Activated CD4-positive, alpha-beta T cell treated with anti-CD3 and anti-CD28 coated beads for 24 hours (primary cell): ENCODE results near the gene PPIL6.

Source experiments
- DNase-seq, 2 donors: peaks; one replicate each; pipeline ENCODE4 v3.0.0-alpha.2; 2020; ENCODE audit warnings: low read depth in 2 of 2

The PPIL6 gene

DNA sequence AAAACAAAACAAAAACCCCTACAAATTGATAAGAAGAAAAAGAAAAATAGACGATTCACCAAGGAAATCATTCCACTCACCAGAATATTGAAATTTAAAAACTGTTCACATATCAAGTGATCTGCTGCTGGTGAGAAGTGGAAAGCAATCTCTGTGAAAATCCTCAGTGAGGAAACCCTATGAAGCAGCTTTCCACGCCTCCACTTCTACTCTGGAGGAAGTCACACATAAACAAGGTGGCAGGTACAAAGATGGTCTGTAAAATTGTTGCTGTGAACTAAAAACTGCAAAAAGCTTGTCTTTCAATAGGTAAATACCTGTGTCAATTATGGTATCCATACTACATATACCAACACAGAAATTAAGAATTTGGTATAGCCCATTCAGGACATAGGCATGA lies 76.7 kb downstream of the PPIL6 start:
- DNase-seq, result no peak

DNA sequence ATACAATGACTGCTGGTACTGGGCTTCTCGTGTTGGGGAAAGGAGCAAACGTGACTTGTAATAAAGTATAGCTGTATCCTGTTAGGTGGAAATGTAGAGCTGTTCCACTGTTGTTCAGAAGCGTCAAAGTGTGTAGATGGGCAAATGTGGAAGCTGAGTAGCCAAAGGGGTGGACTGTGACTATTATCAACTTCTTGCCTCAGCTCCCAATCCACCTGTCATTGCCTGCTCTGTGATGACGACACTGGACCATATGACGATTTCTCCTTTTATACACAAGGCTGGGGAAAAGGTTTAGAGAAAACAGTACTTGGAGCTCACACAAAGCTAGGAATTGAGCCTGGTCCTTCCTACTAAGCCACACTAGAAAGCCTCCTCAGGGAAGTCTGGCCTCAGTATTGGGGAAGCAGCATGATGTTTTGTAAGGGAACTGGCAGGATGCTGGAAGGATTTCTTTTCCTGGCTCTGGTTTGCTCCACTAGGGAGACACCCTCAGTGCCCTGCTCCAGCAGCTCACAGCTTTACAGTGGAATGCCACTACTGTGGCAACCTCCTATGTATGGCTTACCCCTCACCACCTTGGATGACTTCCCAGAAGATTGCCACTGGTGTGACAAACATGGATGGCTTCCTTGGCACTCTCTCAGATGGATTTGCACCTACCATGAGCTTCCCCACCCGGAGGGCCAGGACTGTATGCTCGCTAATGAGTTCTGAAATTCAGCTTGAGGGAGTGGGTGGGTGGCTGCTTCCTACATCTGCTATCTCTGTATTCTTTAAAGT lies 78.1 kb downstream of the PPIL6 start:
- DNase-seq, result no peak

DNA sequence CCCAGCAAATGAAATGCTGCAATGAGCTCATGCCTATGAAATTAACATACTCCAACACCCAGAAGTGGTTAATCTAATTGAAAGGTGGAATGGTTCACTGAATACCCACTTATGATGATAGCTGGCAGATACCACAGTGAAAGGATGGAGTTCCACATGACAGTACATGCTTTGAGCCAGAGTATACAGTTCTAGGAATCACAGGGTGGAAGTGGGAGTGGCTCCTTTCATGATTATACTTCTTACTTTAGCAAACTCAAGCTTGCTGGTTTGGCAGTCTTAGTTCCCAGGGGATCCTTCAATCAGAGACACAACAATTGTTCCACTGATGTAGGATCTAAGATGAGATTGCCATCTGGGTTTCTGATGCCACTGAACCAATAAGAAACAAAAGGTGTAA lies 79.6 kb downstream of the PPIL6 start:
- no peak for DNase-seq

DNA sequence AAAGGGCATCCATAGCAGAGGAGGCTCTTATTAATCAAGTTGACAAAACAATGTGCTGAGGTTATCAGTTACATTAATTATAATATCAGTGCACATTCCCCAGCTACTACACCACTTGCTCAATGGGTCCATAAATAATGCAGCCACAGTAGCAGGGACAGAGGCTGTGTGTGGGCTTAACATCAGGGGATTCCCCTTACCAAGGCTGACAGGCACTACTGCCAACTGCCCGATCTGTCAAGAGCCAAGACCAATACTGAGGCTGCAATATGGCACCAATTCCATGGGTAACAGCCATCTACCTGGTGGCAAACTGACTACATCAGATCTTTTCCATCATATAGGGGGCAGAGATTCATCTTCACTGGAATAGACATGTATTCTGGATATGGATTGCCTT lies 80.1 kb downstream of the PPIL6 start:
- DNase-seq, result no peak

DNA sequence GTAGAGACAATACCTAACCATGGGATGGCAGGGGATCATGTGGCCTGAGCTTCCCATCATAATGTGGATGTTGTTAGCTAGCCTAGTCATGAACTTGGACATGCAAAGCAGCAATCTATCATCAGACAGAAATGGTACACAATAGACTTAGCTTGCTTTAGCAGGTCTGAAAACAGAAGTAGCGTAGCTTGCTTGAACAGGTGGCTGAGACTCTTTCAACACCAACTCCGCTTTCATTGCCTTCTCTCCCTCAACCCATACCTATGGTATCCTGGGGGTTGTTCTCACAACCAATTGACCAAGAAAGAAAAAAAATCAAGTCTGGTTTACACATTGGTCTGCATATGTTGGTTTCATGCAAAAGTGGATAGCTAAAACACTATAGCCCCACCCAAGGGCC lies 81.2 kb downstream of the PPIL6 start:
- DNase-seq, result no peak

DNA sequence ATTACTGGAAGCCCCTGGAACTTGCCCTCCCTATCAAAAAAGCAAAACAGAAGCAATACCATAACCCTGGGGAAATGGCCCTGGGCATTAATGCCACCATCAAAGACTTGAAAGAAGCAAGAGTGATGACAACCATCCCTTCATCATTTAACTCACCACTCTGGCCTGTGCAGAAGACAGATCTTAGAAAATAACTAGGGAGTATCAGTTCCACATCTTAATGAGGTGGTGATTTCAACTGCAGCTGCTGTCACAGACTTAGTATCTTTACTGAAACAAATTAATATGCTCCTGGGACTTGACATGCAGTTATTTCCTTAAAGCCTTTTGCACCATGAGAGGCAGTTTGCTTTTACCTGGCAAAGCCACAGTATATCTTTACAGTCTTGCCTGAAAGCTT lies 82.2 kb downstream of the PPIL6 start:
- DNase-seq, result no peak

DNA sequence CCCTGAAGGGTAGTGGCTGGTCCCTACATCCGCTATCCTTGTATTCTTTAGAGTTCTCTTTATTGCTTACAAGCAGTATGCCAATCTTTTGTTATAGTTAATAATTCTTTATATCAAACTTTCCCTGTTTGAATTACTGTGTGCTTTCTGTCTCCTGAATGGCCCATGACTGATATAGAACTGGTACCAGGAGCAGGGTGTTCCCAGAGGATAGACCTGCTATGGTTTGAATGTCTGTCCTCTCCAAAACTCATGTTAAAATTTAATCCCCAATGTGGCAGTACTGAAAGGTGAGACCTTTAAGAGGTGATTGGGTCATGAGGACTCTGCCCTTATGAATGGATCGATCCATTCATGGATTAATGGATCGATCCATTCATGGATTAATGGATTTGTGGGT lies 84.2 kb downstream of the PPIL6 start:
- DNase-seq, result no peak

DNA sequence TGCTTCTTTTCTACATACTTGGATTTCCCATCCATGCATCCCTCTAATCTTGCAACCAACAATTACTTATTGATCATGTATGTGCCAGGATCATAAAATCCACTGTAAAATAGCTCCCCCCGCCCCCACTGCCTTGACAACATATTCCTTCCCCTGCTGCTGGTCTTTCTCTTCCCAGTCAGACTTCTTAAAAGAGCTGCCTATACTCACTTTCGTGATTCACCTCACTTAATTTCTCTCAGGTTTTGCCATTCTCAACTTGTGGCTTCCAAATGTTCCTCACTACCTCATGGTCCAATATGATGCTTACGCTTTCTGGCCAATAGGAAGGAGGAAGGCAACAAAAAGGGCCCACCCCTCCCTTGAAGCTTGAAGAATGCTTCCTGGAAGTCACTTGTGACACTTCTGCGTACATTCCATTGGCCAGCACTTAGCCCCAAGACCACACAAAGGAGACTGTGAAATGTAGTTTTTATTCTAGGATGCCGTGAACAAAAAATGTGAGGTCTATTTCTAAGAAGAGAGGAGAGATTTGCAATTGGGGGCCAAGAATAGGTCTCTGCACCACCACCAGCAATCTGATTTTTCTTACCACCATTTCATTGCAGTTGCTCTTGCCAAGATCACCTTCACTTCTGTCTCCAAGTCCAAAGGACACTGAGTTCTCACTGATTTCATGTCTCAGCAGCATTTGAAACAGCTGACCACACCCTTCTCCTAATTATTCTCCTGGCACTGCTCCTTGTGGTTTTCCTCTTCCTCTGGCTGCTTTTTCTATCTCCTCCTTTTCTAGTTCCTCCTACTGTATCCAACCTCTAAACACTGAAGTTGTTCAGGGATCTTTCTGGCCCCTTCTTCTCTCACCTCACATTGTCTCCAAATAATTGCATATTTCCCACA lies 88.9 kb downstream of the PPIL6 start:
- DNase-seq, result no peak

DNA sequence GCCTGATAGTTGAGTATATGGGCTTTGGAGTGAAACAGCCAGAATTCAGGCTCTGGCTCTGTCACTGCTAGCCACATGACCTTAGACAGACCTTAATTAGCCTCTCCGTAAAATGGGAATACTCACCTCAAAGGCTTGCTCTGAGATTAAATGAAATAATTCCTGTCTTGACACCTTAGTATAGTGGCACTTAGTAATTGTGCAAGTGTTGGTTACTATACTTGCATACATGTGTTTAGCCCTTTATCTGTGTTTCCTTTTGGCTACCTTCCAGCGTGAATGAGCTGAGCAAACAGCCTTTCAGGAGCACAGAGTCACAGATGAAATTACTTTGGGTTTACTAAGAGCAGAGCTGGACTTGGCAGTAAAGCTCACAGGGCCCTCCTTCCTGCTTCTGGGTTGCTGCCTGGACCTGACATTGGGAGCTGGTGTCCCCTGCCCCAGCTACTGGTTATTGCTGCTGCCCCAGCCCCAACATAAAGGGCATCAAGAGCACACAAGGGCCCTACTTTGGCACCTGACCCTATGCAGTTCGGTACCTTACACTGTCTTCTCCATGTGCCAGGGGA lies 90.9 kb downstream of the PPIL6 start:
- DNase-seq, result no peak

DNA sequence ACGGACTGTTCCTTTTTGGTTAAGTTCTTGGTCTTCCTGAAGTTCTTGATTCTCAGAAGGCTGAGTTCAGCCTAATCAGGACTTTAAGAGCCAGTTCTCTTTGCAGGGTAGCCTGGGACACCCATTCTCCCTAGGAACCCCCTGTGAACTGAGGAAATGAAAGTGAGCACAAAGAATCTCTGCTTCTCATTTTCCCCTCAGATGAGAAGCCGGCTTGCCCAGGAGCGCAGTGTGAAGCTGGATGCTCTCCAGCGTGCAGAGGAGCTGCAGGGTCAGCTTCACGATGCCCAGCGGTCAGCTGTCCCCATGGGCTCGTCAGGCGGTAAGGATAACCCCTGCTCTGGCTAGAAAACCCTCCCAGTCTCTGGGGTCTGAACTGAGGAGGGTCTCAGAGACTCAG lies 92.2 kb downstream of the PPIL6 start:
- DNase-seq, result no peak

DNA sequence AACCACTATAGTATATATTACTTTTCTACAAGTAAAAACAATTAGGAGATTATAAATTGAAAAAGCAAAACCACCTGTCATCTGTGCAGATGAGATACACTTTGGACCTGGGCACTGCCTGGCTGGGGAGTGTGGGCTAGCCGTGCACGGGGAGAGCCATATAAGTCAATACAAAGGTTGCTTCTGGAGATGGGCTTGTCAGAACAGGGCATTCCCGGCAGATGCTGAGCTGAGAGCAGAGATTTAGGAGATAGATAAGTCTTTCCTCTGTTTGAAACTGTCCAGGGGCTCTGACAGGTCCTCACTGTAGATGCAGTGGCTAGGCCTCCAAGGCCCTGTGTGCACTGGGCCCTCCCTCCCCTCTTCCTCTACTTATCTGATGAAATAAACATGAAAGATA lies 92.6 kb downstream of the PPIL6 start:
- DNase-seq, result no peak

DNA sequence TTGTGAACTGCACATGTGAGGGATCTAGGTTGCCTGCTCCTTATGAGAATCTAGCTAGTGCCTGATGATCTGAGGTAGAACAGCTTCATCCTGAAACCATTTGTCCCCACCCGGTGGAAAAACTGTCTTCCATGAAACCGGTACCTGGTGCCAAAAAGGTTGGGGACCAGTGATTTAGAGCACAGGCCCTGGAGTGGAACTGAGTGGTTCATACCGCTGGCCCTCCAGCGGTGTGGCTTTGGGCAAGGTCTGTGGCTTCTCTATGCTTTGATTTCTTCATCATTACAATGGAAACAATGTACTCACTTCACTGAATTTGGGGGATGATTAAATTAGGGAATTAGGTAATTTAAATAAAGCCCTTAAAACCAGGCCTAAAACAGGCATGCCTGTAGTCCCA lies 94.4 kb downstream of the PPIL6 start:
- no peak for DNase-seq

DNA sequence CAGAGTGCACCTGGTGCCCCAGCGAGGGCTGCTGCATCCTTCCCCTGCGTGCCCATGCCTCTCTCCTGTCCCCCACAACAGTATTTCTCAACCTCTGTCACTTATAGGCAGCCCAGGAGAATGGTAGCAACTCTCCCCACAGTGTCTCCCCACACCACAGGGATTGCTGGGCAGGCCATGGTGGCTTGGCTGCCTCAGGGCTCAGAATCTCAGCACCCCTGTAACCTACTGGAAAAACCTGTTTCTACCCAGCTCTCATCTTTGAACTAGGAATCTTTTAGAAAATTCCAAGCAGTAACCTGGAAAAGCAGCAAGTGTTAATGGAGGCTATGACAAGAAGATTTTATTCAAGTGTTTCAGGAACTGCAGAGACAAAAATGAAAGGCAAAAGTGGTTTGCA lies 96.2 kb downstream of the PPIL6 start:
- no peak for DNase-seq

DNA sequence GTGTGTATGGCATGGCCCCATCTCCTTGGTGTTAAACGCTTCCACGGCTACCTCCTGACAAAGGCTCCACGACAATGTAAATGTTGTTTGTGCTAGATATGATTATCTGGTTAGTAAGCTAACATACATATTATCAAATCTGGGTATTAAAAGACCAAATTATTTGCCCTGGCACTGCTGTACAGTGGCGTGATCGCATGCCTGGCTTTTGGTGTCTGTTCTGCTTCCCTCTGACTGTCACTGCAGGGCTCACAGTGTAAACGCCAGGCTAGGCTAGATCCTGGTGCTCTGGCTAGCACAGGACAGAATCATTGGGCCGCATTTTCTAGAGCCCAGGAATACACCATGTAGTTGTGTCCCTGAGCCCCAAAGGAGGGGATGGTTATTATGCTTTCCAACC lies 96.9 kb downstream of the PPIL6 start:
- no peak for DNase-seq

DNA sequence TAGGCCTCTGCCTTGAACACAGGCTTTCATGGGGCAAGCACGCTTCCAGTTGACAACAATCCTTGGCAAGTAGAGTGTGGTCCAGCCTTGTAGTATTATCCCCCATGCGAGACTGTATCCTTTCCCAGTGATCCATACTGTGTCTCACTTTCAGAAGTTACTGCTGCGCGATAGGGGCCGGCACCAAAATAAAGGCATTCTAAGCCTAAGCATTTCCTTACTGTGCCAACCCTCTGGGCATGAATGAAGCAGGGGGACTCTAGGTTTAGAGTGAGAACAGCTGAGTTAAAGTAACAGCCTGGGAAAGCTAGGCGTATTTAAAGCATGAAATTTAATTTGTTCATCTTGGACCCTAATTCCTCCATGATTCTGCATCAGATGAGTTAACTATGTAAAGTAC lies 97.5 kb downstream of the PPIL6 start:
- DNase-seq, result no peak

DNA sequence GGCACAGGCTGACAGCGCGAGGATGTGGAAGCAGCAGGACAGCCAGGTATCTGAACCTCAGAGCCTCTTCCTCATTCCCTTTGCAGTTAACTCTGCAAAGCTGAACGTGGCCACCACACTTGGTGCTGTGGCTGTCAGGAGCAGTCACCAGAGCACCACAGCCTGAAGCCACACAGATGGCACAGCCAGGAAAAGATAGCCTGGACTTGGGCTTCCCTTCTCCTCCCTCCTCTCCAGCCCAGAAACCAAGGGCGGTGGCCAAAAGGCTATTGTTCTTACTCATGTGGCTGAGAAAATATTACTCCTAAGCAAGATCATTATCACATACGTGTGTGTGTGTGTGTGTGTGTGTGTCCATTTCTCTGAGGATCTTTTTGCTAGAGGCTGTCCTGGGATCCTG lies 97.9 kb downstream of the PPIL6 start:
- DNase-seq, result no peak

DNA sequence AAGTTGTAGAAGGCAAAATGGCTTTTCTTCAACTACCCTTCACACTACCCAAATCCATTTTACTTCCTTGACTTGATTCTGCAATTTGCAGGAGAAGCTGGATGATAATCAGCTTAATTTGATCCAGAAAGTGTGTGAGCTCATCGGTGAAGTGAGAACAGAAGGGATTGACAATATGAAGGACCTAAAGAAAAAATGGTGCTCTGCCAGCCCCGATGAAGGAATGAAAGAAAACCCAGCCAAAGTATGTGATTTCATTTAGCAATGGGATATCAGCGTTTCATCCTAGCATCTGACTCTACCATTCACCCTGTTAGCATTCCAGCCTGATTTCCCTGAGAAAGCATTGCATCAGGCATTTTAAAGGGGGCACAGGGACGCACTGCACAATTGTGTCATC lies 99.6 kb downstream of the PPIL6 start:
- no peak for DNase-seq
